ENCODE data around the gene UTP14A.
"Not testable (repeated sequence)": the region's sequence is repeated elsewhere in the genome, so short reads cannot be mapped to it uniquely, and the experiment has no call there.

UTP14A gene

DNA sequence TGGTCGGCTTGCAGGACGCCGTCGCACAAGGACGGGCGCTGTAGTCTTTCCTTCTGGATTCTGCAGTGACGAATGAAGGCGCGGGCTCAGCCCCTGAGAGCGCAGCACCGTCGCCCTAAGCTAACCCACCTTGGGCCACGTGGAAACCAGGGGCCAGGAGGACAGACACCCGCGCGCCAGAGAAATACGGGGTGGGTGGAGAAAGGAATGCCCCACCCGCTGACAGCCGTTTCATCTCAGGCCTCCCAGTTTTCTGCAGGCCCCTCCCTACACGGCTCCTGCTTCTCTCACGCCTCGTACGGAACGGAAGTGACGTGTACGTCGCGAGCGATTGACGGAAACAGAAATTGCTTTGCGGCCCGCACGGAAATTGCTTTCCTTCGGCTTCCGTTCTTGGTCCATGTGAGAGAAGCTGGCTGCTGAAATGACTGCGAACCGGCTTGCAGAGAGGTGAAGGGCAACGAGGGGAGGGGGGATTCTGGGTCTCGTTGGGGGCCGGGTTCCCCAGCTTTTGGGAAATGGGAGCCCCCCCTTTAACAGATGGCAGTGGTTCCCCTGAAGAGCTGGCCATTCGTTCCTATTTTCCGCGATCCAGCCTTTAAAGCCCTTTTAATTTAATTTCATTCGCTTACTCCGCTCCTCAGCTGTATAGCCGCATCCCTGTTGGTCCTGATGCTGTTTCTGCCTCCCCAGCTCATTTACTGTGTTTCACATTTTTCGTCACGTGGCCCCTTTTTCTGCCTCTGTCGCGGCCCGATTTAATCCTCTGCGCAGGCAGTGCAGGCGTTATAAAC is at the start of gene UTP14A:
Gene UTP14A (plus strand): TSS at position 378 of the 794 bp plus-strand sequence. CDS start 47 bp downstream, at position 425.
- DNase-seq: peak; percentile 71

GRCh38 chrX:129859134-129859533 is 46.8 kb upstream of the UTP14A start:
- DNase-seq: not testable (repeated sequence)

DNA sequence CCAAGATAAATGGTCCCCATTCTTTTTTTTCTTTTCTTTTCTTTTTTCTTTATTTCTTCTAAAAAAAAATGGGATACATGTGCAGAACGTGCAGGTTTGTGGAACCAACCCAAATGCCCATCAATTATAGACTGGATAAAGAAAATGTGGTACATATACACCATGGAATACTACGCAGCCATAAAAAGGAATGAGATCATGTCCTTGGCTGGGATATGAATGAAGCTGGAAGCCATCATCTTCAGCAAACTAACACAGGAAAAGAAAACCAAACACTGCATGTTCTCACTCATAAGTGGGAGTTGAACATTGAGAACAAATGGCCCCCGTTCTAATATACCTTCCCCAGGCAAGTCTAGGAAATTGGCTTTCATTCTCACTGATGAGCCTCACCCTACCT is 39.6 kb upstream of the UTP14A start:
- not testable (repeated sequence) for DNase-seq

DNA sequence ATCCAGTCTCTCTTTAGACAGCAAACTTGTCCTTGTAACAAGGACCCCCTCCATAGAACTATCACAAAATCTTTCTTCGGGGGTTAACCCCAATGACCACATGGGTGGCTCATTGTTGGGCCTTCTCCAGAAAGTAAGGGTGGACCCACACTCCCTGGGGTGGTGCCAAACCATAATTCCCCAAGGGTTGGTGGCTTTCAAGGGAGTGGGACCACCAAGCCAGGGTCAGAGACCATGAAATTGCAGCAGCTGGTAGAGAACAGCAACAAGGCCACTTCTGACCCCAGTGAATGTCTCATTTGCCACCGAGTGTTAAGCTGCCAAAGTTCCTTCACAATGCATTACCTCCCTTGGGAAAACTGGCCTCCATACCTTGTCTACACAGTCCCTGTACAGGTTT is 33.4 kb upstream of the UTP14A start:
- DNase-seq: no peak

DNA sequence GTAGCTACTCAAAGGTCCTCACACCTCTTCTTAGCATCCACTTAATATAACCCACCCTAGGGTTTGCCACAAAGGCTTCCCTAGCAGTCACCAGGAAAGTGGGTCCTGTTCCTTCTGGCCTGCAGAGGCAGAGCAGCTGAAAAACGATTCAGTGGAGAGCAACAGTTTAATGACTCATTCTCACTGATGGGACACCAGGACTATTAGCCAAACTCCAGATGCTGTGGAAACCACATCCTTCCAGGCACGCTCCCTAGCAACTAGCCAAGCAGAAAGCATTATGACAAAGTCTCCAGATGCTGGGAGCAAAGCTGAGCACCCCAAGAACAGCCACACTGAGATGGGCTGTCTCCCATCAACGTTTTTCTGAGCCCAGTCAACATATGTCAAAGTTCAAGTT is 30.3 kb upstream of the UTP14A start:
- DNase-seq: no peak

DNA sequence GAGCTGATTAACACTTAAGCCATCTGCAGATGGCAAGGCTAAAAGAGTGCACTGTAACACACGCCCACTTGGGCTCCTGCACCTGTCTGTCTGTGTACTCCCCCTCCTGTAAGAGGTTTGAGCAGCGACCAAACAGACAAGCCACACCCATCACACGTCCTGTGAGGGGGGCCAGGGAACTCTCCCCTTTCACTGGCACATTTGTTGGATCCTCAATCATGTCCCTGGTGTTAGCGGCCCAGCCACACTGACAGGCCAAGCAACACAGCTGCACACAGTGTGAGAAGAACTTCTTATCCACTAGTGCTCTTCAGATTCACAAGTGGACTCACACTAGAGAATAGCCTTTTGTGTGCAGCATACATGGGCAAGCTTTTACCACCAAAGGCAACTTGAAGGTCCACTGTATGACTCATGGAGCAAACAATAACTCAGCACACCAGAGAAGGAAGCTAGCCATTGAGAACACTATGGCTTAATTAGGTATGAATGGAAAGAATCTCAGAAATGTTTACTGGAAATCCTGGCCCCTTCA is 29.1 kb upstream of the UTP14A start:
- DNase-seq: no peak

DNA sequence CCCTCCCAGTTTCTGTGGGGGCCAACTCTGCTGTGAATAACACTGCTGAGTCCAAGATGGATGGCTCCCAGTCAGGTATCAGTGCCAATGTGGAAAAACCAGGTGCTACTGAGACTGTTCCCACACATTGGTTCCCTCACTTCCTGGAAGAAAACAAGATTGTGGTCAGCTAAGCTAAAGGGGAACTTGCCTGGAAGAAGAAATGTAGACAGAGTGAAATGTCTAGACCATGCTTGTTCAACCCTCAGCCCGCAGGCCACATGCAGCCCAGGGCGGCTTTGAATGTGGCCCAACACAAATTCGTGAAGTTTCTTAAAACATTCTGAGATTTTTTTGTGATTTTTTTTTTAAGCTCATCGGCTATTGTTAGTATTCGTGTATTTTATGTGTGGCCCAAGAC is 28.6 kb upstream of the UTP14A start:
- no peak for DNase-seq

DNA sequence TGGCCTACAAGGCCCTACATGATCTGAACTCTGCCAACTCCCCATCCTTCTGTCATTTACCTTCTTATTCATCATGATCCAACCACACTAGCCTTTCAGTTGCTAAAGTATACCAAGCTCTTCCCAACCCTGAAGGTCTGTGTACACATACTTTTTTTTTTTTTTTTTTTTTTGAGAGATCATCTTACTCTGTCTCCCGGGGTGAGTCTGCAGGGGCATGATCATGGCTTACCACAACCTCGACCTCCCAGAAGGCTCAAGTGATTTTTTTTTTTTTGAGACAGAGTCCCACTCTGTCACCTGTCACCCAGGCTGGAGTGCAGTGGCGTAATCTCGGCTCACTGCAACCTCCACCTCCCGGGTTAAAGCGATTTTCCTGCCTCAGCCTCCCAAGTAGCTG is 5.9 kb upstream of the UTP14A start:
- no peak for DNase-seq

GRCh38 chrX:129908636-129909035 is 2.7 kb downstream of the UTP14A start:
- DNase-seq: no peak

DNA sequence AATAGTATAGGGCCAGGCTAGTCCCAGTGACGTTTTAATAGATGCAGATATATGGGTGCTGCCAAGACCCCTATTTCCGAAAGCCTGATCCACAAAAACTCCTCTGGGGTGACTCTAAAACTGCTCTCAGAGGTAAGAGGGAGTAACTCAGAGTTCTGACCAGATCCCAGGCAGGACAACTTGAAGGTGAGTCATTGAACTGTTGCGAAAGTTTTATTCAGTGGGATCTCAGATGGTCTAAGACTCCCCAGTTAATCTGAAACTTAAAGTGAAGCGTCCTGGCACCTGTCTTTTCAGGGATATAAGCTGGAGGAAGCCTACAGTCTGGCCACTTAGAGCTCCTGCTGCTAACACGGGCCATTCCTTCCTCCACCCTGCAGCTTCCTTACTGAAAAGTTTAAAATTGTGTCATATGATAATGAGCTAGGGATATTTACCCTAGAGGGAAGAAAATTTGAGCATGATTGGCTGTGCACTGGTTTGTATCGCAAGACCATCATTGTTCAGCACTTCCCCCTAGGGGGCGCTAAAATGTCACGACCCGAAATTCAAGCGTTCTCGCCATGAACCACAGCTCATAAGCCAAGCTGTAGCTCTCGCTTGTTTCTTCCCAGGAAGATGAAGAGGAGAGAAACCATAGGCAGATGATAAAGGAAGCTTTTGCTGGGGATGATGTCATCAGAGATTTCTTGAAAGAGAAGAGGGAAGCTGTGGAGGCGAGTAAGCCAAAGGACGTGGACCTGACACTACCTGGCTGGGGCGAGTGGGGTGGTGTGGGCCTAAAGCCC is 19.5 kb downstream of the UTP14A start:
- DNase-seq: peak; percentile 53 to 60

DNA sequence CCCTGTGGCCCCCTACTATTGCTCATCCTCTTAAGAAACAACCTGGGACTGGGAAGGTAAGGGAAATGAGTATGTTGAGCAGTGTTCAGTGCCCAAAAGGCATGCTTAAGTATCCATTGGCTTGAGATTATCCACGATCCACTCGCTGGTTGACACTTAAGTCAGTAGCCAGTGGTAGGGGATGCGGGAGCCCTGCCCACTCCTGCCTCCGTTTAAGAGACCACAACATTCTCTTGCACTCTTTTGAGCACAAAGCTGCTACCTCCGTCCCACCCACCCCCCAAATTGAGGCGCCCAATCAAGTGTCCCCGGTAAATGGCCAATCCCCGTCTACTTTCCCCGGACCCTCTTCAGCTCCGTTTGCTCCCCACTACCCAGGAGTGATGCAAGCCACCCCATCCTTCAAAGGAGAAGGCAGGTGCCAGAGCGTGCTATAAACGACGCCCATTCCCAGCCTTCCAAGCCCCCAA is 25.0 kb downstream of the UTP14A start:
- DNase-seq: no peak

- DNase-seq: peak; percentile 34 to 47
These were observed 25.5 kb downstream of the UTP14A start for GRCh38 chrX:129931411-129932015.

DNA sequence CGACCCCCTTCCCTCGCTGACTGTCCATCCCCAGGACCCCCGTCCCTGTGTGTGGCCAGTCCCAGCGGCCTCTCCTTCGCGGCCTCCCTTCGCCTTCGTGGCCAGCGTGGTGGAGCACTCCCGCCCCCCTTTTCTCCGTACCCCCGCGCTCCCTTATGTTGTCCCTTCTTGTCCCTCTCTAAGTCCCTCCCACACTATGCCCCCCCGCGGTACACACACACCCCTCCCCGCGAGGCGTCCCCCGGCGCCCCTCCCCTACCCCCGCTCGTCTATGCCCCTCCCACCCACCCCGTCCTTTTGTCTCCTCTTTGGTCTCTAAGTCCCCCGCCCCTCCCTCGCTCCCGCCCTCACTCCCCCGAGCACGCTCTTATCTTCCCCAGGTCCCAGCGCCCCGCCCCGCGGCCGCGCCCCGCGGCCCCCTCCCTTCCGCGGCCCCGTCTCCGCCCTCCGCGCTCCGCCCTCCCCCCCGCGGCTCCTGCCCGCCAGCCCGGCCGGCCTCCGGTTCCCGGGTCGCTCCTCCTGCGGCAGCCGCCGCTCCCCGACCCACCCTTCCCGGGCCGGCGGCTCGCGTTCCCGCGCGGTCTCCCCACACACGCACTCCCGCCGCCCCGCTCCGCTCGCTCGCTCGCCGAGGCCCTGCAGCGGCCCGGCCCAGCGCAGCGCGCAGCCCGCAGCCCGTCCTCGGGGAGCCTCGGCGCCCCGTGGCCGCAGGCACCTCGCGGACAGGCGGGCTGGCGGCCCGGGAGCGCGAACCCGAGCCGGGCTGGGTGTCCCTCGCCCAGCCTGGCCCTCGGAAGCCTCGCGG is 26.3 kb downstream of the UTP14A start:
- peak; percentile 54 to 59 for DNase-seq

DNA sequence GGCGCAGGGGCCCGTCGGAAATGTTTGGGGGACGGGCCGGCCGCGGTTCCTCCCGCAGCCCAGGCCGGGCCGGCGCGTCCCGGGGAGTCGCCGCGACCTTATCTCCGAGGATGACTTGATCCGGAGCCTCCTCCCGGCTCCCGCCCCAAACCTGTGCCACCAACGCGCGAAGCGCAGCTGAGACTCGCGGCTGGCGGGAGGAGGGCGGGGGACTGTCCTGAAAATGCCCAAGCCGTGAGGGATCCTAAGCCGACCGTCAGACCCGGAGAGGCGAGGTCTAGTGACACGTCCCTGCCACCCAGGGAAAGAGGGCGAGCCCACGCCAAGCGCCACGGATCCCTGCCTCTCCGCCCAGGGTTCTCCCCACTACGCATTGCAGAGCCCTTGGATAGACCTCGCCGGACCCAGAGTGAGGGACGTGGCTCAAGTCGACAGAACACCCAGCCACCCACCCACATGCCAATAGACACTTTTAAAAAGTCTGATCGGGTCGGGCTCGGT is 26.9 kb downstream of the UTP14A start:
- DNase-seq: no peak

- no peak for DNase-seq
These were observed 27.7 kb downstream of the UTP14A start for GRCh38 chrX:129933700-129934099.

- no peak for DNase-seq
These were observed 28.5 kb downstream of the UTP14A start for GRCh38 chrX:129934461-129934860.

- DNase-seq: no peak
These were observed 29.0 kb downstream of the UTP14A start for GRCh38 chrX:129934952-129935351.

DNA sequence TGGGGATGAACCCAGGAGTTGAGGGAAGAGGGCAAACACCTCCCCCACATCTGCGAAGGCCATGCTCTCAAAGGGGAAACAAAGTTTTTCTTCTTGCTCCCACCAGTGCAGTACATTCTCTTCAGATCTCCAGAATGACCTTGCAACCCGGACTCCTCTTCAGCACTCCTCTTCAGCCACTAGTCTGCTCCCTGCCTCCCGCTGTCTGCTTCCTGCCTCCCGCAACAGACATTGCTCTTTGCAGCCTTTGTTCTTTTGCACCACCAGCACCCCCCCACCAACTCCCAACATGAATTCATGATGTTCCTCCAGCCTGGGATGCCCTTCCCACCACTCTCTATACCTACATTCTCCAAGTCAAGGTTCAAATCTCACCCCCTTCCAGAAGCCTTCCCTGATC is 32.1 kb downstream of the UTP14A start:
- DNase-seq: no peak

DNA sequence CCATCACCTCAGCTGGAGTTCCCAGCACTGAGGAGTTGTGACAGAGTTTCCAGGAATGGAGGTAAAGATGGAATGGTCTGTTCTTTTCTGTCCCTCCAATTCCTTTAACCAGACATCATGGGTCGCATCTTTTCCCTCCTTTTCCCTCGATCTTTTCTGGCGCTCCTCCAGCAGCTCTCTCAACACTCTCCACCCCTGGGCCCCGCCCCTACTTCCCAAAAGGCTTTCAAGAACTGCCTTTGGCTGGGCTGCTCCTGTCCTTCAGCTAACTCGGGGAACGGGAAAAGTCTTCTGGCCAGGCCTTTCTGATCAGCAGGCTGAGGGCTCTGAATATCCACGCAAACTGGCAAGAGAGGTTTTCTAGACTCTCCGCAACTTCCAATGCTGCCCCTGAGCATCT is 34.0 kb downstream of the UTP14A start:
- no peak for DNase-seq

- no peak for DNase-seq
These were observed 34.8 kb downstream of the UTP14A start for GRCh38 chrX:129940721-129941120.

GRCh38 chrX:129945131-129945530 is 39.2 kb downstream of the UTP14A start:
- DNase-seq: no peak

- DNase-seq: no peak
These were observed 47.3 kb downstream of the UTP14A start for GRCh38 chrX:129953334-129953648.

Measured in stimulated activated CD4-positive, alpha-beta T cell treated with anti-CD3 and anti-CD28 coated beads, Interleukin-2, amount 100 ng/mL, for 48 hours (primary cell).